ENCODE results near the gene CEP128.
A peak's percentile ranks its signal among the peaks of the same experiment; 100 is the strongest.

The CEP128 gene

GRCh38 chr14:80977221-80977620 lies 35.7 kb upstream of the CEP128 start:
- FAIRE-seq (no peak), DNase-seq (ENCODE audit: insufficient read length, low spot score) (no peak)
- TF ChIP-seq TAF1 (IDR thresholded peaks at IDR 0.05; ENCODE audit: low read depth, low read length) (no peak), PAX5 (IDR thresholded peaks at IDR 0.05; ENCODE audit: insufficient read depth, low read length, severe bottlenecking) (no peak), SPI1 (IDR thresholded peaks at IDR 0.05; ENCODE audit: low read depth, low read length) (no peak), POLR2A (IDR thresholded peaks at IDR 0.05; ENCODE audit: low read depth, low read length) (no peak), POU2F2 (IDR thresholded peaks at IDR 0.05; ENCODE audit: low read depth, low read length) (no peak), POLR2AphosphoS5 (IDR thresholded peaks at IDR 0.05; ENCODE audit: low read depth, low read length) (no peak)

DNA sequence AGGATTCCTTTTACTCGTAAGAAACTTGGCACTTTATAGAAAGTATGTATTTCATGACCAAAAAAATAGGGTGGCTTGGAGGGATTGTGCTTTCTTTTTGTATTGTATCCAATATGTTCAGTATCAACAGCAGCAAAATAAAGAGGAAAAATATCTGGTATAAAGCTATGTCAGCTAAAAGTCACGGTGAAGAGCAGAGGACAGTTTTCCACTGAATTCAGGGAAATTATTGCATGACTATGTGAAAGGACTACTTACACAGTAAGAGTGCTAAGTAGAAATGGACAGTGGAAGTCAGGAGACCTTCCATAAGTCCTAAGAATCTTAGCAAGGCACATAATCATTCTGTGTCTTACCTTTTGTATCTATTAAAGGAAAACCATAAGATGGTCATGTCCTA lies 33.1 kb upstream of the CEP128 start:
- no peak for DNase-seq (ENCODE audit: insufficient read length, low spot score)
- FAIRE-seq: no peak
- TF ChIP-seq SPI1 (IDR thresholded peaks at IDR 0.05; ENCODE audit: low read depth, low read length) (no peak), PAX5 (IDR thresholded peaks at IDR 0.05; ENCODE audit: insufficient read depth, low read length, severe bottlenecking) (no peak)

DNA sequence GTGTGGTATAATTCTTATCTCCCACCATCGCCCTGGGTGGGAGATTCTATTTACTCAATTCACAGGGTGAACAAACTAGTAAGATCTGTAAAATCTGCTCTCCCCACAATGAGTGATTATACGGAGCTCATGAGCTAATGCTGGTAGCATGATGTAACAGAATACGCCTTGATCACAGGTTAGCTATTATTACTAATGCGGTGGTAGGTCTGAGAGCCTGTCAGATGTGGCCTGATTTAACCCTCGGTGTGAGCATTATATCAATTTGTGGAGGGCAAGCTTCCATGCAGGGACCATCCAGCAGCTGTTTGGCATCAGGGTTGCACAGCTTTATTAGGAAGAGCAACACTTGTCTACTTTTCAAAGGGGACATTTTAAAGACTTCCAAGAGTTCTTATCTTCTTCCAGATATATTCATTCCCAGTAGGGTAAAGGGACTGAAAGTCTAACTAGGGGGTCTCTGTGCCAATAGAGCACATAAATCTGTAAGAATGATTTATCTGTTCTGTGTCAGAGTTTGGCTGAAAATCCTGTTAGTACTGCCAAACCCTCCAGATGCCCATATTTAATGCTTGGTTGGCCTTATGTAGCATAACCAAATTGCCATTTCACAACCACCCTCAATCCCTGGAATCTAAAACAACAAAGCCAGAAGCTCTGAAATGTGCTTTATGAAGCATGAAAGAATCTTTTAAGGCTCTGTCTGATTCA lies 32.5 kb upstream of the CEP128 start:
- DNase-seq (ENCODE audit: insufficient read length, low spot score) (no peak), FAIRE-seq (no peak)
- no peak for TF ChIP-seq POLR2AphosphoS5 (IDR thresholded peaks at IDR 0.05; ENCODE audit: low read depth, low read length)
- TF ChIP-seq PAX5 (IDR thresholded peaks at IDR 0.05; ENCODE audit: insufficient read depth, low read length, severe bottlenecking): no peak
- TF ChIP-seq SPI1 (IDR thresholded peaks at IDR 0.05; ENCODE audit: low read depth, low read length): no peak
- TF ChIP-seq POLR2A (IDR thresholded peaks at IDR 0.05; ENCODE audit: low read depth, low read length): no peak
- TF ChIP-seq POU2F2 (IDR thresholded peaks at IDR 0.05; ENCODE audit: low read depth, low read length): no peak
- no peak for TF ChIP-seq TAF1 (IDR thresholded peaks at IDR 0.05; ENCODE audit: low read depth, low read length)

GRCh38 chr14:80965037-80965436 lies 23.5 kb upstream of the CEP128 start:
- DNase-seq (ENCODE audit: insufficient read length, low spot score) (no peak), FAIRE-seq (no peak)
- TF ChIP-seq POLR2AphosphoS5 (IDR thresholded peaks at IDR 0.05; ENCODE audit: low read depth, low read length) (no peak), POU2F2 (IDR thresholded peaks at IDR 0.05; ENCODE audit: low read depth, low read length) (no peak), SPI1 (IDR thresholded peaks at IDR 0.05; ENCODE audit: low read depth, low read length) (no peak), POLR2A (IDR thresholded peaks at IDR 0.05; ENCODE audit: low read depth, low read length) (no peak), TAF1 (IDR thresholded peaks at IDR 0.05; ENCODE audit: low read depth, low read length) (no peak), PAX5 (IDR thresholded peaks at IDR 0.05; ENCODE audit: insufficient read depth, low read length, severe bottlenecking) (no peak)

DNA sequence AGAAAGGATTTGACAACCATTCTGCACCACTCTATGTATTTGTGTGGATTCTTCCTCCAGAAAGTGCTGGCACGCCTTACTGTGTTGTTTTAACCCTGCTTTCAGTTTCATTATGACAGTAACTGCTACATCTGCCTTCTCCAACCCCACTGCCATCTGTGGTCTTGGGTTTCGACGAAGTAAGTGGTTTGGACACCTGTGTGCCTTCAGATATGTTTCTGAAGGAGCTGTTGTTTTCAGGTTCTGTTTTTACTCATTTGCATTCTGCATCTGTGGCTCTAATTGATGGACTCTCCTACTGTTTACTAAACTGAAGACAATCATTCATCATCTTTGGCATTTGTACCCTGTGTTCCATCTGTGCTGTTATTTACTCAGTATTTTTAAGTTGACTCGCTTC lies 18.0 kb upstream of the CEP128 start:
- peak; percentile 76; the same call in 1 of the 2 replicates for TF ChIP-seq POU2F2 (IDR thresholded peaks at IDR 0.05; ENCODE audit: low read depth, low read length)
- TF ChIP-seq PAX5 (IDR thresholded peaks at IDR 0.05; ENCODE audit: insufficient read depth, low read length, severe bottlenecking): no peak
- TF ChIP-seq POLR2AphosphoS5 (IDR thresholded peaks at IDR 0.05; ENCODE audit: low read depth, low read length): peak; percentile 65; the same call in 1 of the 2 replicates
- DNase-seq (ENCODE audit: insufficient read length, low spot score) (peak; percentile 46), FAIRE-seq (peak; percentile 98)

- TF ChIP-seq TAF1 (IDR thresholded peaks at IDR 0.05; ENCODE audit: low read depth, low read length): no peak
- TF ChIP-seq PAX5 (IDR thresholded peaks at IDR 0.05; ENCODE audit: insufficient read depth, low read length, severe bottlenecking): no peak
- no peak for TF ChIP-seq SPI1 (IDR thresholded peaks at IDR 0.05; ENCODE audit: low read depth, low read length)
- no peak for TF ChIP-seq POLR2A (IDR thresholded peaks at IDR 0.05; ENCODE audit: low read depth, low read length)
- TF ChIP-seq POU2F2 (IDR thresholded peaks at IDR 0.05; ENCODE audit: low read depth, low read length): no peak
- TF ChIP-seq POLR2AphosphoS5 (IDR thresholded peaks at IDR 0.05; ENCODE audit: low read depth, low read length): no peak
- no peak for FAIRE-seq
- DNase-seq (ENCODE audit: insufficient read length, low spot score): no peak
These were observed 17.4 kb upstream of the CEP128 start for GRCh38 chr14:80958939-80959338.

DNA sequence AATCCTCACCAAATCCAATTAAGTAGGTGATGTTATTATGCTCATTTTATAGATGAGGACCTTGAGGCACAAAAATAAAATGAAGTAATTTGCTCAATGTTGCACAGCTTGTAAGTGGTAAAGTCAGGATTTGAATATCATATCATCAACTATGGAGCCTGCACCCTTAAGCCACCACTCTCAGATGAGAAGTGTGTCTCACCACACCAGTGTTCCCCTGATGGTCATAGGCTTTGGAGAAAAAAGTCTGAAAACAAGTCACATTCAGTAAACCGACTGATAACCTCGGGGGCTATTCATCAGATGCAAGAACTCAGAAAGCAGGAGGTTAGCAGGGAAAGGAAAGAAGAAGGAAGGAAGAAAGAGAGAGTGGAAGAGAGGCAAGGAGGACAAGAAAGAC lies 16.7 kb upstream of the CEP128 start:
- DNase-seq (ENCODE audit: insufficient read length, low spot score) (no peak), FAIRE-seq (peak; percentile 13)
- TF ChIP-seq POU2F2 (IDR thresholded peaks at IDR 0.05; ENCODE audit: low read depth, low read length) (no peak), POLR2AphosphoS5 (IDR thresholded peaks at IDR 0.05; ENCODE audit: low read depth, low read length) (no peak), PAX5 (IDR thresholded peaks at IDR 0.05; ENCODE audit: insufficient read depth, low read length, severe bottlenecking) (no peak), SPI1 (IDR thresholded peaks at IDR 0.05; ENCODE audit: low read depth, low read length) (no peak), POLR2A (IDR thresholded peaks at IDR 0.05; ENCODE audit: low read depth, low read length) (no peak), TAF1 (IDR thresholded peaks at IDR 0.05; ENCODE audit: low read depth, low read length) (no peak)

DNA sequence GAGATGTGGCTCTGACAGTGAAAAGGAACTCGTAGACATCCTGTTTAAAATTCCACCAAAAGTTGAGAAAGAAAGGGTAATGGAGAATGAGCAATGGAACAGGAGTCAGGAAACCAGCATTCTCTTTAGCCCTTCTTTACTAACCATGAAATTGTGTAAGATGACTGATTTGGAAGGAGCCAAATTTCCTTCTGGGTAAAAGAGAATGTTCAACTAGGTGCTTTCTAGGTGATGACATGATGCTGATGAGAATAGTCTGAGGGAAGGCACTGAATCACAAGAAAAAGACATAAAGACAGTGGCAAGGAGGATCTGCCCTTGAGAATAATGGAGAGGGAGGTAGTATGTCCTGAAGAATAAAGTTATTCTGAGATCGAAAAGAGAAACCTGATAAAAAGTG lies 16.1 kb upstream of the CEP128 start:
- FAIRE-seq (no peak), DNase-seq (ENCODE audit: insufficient read length, low spot score) (no peak)
- TF ChIP-seq SPI1 (IDR thresholded peaks at IDR 0.05; ENCODE audit: low read depth, low read length) (no peak), POLR2AphosphoS5 (IDR thresholded peaks at IDR 0.05; ENCODE audit: low read depth, low read length) (no peak), POLR2A (IDR thresholded peaks at IDR 0.05; ENCODE audit: low read depth, low read length) (no peak), TAF1 (IDR thresholded peaks at IDR 0.05; ENCODE audit: low read depth, low read length) (no peak), PAX5 (IDR thresholded peaks at IDR 0.05; ENCODE audit: insufficient read depth, low read length, severe bottlenecking) (no peak), POU2F2 (IDR thresholded peaks at IDR 0.05; ENCODE audit: low read depth, low read length) (no peak)

GRCh38 chr14:80956922-80957321 lies 15.4 kb upstream of the CEP128 start:
- TF ChIP-seq TAF1 (IDR thresholded peaks at IDR 0.05; ENCODE audit: low read depth, low read length): no peak
- TF ChIP-seq POLR2A (IDR thresholded peaks at IDR 0.05; ENCODE audit: low read depth, low read length): no peak
- no peak for TF ChIP-seq POLR2AphosphoS5 (IDR thresholded peaks at IDR 0.05; ENCODE audit: low read depth, low read length)
- no peak for TF ChIP-seq POU2F2 (IDR thresholded peaks at IDR 0.05; ENCODE audit: low read depth, low read length)
- TF ChIP-seq PAX5 (IDR thresholded peaks at IDR 0.05; ENCODE audit: insufficient read depth, low read length, severe bottlenecking): no peak
- TF ChIP-seq SPI1 (IDR thresholded peaks at IDR 0.05; ENCODE audit: low read depth, low read length): no peak
- FAIRE-seq: no peak
- DNase-seq (ENCODE audit: insufficient read length, low spot score): no peak

DNA sequence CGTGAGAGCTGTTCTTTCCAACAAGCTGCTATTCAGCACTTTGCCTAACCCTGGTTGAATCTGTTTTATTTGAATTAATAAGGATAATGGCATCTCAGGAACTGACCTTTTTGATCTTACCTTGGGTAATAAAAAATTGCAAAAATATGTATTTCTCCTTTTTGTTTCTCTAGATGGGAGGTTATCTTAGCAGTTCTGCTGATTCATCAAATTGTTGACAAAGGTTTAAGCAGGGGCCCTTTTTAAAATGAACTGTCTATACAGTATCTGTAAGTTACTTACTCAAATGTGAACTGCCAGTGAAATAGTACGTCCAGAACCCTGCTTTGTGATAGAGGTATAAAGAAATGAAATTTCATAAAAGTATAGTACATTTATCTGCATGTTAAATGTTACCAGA lies 14.6 kb upstream of the CEP128 start:
- FAIRE-seq: no peak
- no peak for DNase-seq (ENCODE audit: insufficient read length, low spot score)
- TF ChIP-seq PAX5 (IDR thresholded peaks at IDR 0.05; ENCODE audit: insufficient read depth, low read length, severe bottlenecking): no peak
- TF ChIP-seq TAF1 (IDR thresholded peaks at IDR 0.05; ENCODE audit: low read depth, low read length): no peak
- no peak for TF ChIP-seq POLR2AphosphoS5 (IDR thresholded peaks at IDR 0.05; ENCODE audit: low read depth, low read length)
- TF ChIP-seq POLR2A (IDR thresholded peaks at IDR 0.05; ENCODE audit: low read depth, low read length): no peak
- no peak for TF ChIP-seq POU2F2 (IDR thresholded peaks at IDR 0.05; ENCODE audit: low read depth, low read length)
- no peak for TF ChIP-seq SPI1 (IDR thresholded peaks at IDR 0.05; ENCODE audit: low read depth, low read length)
